GM18861 (cell line): ENCODE data around the gene UGT2B17.
"Not testable (repeated sequence)": the region's sequence is repeated elsewhere in the genome, so short reads cannot be mapped to it uniquely, and the experiment has no call there.

Source experiments
- ATAC-seq: cut with Tn5 transposase; IDR thresholded peaks from one replicate; pipeline ENCODE4 v1.9.1; 2021; ENCODE audit not compliant: unreplicated experiment

Gene UGT2B17

DNA sequence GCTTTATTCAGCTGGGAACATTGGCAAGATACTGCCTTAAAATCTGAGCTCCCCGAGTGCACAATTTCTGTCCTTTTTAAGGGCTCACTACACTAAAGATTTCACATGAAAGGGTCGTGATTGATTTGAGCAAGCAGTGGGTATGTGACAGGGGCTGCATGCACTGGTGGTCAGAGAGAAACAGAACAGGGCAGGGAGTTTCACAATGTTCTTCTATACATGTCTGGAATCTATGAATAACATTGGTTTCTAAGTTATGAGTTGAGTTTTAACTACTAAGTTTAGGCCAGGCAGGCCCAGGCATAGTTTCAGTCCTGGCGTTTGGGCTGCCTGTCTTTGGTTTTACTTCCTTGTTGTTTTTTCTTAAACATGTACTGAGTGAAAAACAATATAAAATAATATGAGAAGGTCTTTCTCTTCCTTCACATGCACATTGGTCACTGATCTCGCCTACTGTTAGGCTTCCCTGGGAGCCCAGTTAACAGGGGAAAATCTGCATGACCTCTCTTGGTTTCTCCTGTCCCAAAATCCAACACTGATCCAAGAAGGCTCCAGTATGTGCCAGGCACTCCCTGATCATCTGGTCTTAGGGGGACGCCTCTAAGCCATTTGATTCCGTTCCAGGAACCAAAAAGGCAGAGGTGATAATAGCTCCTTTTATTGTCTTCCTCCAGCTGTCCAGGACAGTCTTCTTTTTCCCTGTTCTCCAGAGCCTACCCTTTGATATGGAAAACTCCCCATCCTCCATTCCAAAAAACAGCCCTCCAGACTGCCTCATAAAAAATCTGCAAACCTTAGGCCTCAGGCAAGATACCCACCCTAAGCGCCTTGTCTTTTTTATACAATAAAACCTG, at the start of gene UGT2B17:
UGT2B17 (minus strand) TSS at position 51 of the 854 bp plus-strand sequence. CDS start 7,838 bp downstream, outside the sequence.
- ATAC-seq = peak; percentile 88

DNA sequence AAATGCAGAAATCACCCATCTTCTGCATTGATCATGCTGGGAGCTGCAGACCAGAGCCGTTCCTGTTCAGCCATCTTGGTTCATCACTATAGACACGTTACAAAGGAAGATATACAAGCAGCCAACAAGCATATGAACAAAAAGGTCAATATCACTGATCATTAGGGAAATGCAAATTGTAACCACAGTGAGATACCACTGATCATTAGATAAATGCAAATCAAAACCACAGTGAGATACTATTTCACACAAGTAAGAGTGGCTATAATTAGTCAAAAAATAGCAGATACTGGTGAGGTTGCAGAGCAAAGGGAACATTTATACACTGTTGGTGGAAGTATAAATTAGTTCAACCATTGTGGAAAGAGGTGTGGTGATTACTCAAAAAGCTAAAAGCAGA, 46.6 kb upstream of the UGT2B17 start:
- peak; percentile 75 for ATAC-seq

GRCh38 chr4:68617003-68617698, 41.0 kb upstream of the UGT2B17 start:
- ATAC-seq = peak; percentile 92

DNA sequence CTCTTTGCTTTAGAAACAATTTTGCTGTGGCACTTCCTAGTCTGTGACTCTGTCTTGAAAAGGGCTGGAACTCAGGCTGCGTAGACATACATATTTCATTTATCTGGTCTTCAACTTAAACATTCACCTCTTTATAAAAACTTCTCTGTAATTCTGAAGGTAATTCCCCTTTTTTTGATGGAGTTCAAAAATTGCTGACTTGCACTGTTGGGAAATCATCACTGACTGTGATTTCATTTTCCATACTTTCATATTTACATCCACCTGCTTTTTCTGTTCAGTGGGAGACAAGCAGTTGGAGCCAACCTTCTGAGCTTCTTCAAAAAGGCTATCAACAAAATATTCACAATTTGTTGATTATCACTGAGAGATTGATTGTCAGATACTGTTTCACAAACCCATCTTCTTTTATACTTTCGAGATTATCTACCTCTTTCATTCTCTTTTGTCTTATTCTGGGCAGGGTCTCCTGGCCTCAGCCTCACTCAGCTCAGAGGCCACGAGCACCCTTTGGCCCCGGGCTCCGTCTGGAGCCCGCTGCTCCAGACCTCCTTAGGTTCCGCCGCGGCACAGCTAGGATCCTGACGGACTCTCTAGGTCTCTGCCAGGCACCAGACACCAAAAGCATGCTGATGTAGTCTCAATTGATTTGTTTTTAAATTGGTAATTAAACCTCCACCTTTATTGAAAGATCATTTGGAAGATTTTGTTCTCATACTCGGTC, 39.7 kb upstream of the UGT2B17 start:
- no peak for ATAC-seq

DNA sequence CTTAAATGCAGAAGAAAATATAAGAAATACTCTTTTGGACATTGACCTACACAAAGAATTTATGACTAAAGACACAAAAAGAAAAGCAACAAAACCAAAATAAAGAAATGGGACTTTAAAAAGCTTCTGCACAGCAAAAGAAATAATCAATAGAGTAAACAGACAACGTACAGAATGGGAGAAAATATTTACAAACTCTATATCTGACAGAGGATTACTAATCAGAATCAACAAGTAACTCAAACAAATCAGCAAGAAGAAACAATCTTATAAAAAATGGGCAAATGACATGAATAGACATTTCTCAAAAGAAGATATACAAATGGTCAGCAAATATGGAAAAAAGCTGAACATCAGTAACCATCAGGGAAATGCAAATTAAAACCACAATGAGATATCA, 37.6 kb upstream of the UGT2B17 start:
- no peak for ATAC-seq

DNA sequence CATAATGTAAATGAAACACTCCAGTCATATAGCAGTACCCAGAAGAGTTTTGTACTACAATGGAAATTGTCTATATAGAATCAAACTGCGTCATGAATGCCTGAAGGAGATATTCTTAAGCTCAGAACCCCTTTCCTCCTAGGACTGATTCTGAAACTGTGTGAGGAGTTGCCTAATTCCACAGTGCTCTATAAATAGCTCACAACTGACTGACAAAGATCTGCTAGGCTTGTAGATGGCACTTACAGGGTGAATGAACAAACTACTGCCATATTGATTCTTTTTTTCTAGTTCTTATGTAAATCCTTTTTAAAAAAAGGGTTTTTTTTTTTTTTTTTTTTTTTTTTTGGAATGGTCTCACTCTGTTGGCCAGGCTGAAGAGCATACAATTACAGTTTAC, 30.1 kb upstream of the UGT2B17 start:
- no peak for ATAC-seq

- ATAC-seq = no peak
Observed at GRCh38 chr4:68599150-68599549, 23.0 kb upstream of the UGT2B17 start.

- ATAC-seq = no peak
Observed at GRCh38 chr4:68597482-68597881, 21.4 kb upstream of the UGT2B17 start.

GRCh38 chr4:68594678-68595077, 18.6 kb upstream of the UGT2B17 start:
- ATAC-seq = no peak

GRCh38 chr4:68593112-68593511, 17.0 kb upstream of the UGT2B17 start:
- ATAC-seq = no peak

DNA sequence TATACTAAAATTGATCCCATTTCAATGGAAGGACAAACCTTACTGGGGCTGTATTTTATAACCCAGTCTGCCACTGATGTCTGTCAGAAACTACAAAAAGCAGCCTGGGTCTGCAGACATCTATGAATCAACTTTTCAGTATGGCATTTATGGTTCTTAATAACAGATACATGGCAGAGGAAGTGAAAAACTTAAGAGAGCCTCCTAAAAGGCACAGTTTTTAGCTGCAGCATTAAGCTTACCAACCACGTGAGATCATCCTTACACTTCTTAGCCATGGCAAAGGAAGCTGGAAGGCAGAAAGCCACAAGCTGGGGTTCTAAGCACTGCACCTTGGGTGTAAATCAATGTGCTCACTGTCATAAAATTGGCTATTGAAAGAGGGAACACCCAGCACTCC, 16.6 kb upstream of the UGT2B17 start:
- ATAC-seq = peak; percentile 80

- no peak for ATAC-seq
Observed at GRCh38 chr4:68591204-68591603, 15.1 kb upstream of the UGT2B17 start.

DNA sequence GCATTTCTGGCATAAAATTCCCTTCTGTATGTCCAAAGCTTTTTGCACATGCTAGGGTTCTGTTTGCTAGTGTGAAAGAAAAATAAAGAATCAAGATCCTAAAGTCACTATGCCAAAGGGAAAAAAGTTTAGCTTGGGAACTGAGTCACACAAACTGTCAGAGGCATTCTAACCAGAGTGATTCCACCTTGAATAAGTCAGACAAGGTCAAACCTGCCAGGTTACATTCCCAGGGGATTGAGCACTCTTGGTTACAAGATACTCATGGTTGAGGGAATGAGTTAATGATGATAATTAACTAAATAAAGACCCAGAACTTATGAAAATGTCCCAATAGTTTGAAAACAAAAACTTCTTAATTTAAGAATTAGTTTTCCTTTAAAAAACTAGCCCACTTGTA, 13.7 kb upstream of the UGT2B17 start:
- no peak for ATAC-seq

- ATAC-seq = no peak
Observed at GRCh38 chr4:68582339-68582717, 6.2 kb upstream of the UGT2B17 start.

DNA sequence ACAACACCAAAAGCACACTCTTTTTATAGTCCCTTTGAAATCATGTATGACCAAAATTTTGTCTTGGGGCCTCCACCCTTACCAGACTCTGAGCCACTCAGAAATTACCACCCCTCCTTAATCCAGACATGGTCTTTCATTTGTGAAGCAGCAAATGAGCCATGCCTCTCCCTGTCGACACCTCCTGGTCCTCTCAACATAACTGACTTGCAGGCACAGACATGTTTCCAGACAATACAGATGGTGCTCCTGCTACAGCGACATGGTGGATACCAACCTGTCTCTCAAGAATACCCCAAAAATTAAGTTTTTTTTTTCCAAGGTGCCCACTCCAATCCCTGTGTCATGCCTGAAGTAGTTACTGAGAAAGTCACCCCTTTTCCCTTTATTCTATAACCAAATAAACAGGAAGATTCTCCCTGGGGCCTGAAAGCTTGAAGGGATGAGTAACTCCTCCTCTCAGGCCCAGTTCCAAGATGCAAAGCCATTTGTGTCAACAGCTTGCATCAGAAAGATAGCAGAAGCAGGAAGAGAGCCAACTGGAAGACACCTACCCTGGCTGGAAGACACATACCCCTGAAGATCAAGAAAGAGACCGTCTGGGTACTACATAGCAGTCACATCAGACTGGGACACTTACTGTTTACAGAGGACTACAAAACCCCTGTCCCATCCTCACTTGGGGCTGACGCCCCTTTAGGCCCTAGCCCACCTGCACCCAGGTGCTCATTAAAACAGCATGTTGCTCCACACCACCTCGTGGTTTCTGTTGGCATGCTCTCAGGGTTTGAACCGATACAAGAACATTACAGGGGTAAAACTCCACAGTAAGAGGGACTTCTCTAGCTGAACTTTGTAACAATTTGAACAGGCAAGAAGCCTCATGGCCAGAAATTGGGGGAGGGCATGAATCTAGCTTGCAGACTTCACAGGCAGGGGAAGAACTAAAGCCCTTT, 5.5 kb upstream of the UGT2B17 start:
- no peak for ATAC-seq

DNA sequence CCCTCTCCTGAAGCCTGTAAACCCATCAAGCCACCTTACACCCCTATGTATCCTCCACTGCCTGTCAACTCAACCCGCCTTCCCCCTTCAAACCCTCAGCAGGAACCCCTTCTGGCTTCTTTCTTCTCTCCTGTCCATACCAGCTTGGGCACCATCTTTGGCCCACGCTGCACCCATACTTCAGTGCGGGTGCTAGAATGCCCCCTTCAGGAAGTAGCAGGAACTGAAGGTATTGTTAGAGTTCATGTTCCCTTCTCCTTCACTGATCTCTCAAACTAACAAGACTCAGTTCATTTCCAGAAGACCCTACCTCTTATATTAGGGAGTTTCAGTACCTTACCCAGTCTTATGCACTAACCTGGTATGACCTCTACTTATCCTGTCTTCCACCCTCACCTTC, 1.5 kb upstream of the UGT2B17 start:
- no peak for ATAC-seq

DNA sequence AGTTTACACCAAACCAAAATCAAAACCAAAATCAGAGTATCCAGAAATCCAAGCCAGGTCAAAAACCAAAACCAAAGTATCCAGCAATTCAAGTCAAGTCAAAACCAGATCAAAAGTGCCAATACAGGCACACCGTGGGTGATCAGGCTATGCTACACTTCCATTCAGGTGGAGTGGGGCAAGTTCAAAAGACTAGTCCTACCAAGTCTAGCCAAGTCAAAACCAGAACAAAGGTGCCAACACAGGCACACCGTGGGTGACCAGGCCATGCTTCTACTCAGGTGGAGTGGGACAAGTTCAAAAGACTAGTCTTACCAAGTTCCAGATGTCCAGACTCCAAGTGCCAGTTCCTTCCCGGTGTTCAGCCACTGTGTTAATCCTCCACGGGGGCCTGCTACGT, 486 bp downstream of the UGT2B17 start:
- ATAC-seq = not testable (repeated sequence)

DNA sequence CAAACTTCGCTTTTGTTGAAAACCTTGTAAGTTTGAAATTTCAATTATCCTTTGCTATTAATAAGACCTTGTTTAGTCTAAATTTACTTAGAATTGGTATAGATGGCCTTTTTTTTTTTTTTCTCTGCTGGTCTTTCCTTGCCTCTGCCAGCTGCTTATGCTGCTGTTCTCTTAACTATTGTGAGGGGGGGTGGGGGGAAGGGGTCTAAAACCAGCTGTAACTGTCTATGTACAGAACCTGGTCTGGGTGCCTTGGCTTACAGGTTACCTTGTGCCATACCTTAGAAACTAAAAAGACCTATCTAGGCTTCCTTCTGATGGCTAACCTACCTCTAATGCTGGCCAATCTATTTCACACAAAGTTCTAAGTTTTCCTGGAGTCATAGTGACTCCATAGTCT, 1.0 kb downstream of the UGT2B17 start:
- ATAC-seq = no peak

GRCh38 chr4:68572653-68573170, 3.4 kb downstream of the UGT2B17 start:
- ATAC-seq = no peak

- peak; percentile 37 for ATAC-seq
Observed at GRCh38 chr4:68570122-68570507, 6.0 kb downstream of the UGT2B17 start.
